Breast epithelium (tissue), 4 donors: Measurements from ENCODE around the gene ETS2. TPM values are rescaled to one million over a fixed set of nuclear protein-coding genes. Genes with fewer than 3 reads are reported as not detected.

Experiments
- DNase-seq, 2 donors: peaks; one replicate each; pipeline ENCODE4 v3.0.0-alpha.2; 2019; ENCODE audit warnings: low spot score in 2 of 2
- H3K27ac ChIP-seq, 2 donors: fragments of 200-600 bp; sonication (generic) in 1 of 2; one replicate each; pipeline ENCODE4 v1.5.1; 2016 to 2019; ENCODE audit warnings: mild to moderate bottlenecking in 1 of 2
- H3K27me3 ChIP-seq, 2 donors: fragments of 200-600 bp; sonication (generic) in 1 of 2; one replicate each; pipeline versions ENCODE4 v1.5.1 to v1.6.0; 2017 to 2019; ENCODE audit warnings: control low read depth in 1 of 2, mild to moderate bottlenecking in 1 of 2
- H3K36me3 ChIP-seq: fragments of 200-600 bp; one replicate; pipeline ENCODE4 v1.5.1; 2019
- H3K4me1 ChIP-seq, 2 donors: fragments of 200-600 bp; sonication (generic); one replicate each; pipeline ENCODE4 v1.5.1; 2016 to 2019; ENCODE audit warnings: control low read depth in 1 of 2
- H3K4me3 ChIP-seq, 3 donors: fragments of 200-600 bp; sonication (generic); 1 replicate in 2 of 3; 2 replicates in 1 of 3; pipeline ENCODE4 v1.5.1; 2016 to 2019; ENCODE audit warnings: mild to moderate bottlenecking in 3 of 3, moderate library complexity in 2 of 3
- H3K9me3 ChIP-seq, 2 donors: fragments of 200-600 bp; sonication (generic) in 1 of 2; one replicate each; pipeline ENCODE4 v1.5.1; 2016 to 2019; ENCODE audit warnings: control low read depth in 1 of 2
- CTCF ChIP-seq, 3 donors: fragments of 450-650 bp; IDR thresholded peaks; one replicate each; pipeline ENCODE4 v1.5.1; 2016 to 2017; ENCODE audit warnings: antibody characterized with exemption in 3 of 3, mild to moderate bottlenecking in 3 of 3, moderate library complexity in 3 of 3
- POLR2A ChIP-seq: fragments of 450-650 bp; IDR thresholded peaks from one replicate; pipeline ENCODE4 v1.6.1; 2016; ENCODE audit warnings: antibody characterized with exemption, mild to moderate bottlenecking, moderate library complexity
- POLR2AphosphoS5 ChIP-seq, 3 donors: sonication (generic); formaldehyde crosslinking; IDR thresholded peaks; one replicate each; pipeline ENCODE4 v1.6.1; 2017; ENCODE audit warnings: antibody characterized with exemption in 3 of 3
- intact Hi-C: fragments of 100-400 bp; cut with DNase I; formaldehyde crosslinking; loops from one replicate; pipeline ENCODE4 v1.15.1; 2023; ENCODE audit warnings: low total_unique reads
- total RNA-seq, 3 donors: library from RNA; depleted of rRNA; stranded (reverse); fragments of >200 nt; gene quantifications; one replicate each; pipeline ENCODE4 v1.1.0, GENCODE V29; 2016

ETS2 gene
- total RNA-seq, 3 donors from 2014 or later, result 48.0 to 60.0 (median 57.5) TPM

- H3K27ac ChIP-seq, result no peak overlapping the region
- TF ChIP-seq CTCF (IDR thresholded peaks at IDR 0.05) (no peak), POLR2A (no peak), POLR2AphosphoS5 (IDR thresholded peaks at IDR 0.05) (no peak)
- intact Hi-C loops, result no loop called here
- no peaks in the 10 kb centered on the region for H3K27me3 ChIP-seq
- no peak overlapping the region for H3K4me3 ChIP-seq
- H3K9me3 ChIP-seq, result no peaks in the 10 kb centered on the region
- no peaks in the 10 kb centered on the region for H3K4me1 ChIP-seq
- DNase-seq, result no peak
- H3K36me3 ChIP-seq, result no peaks in the 10 kb centered on the region
These were observed 55.3 kb downstream of the ETS2 start for GRCh38 chr21:38861056-38861455.

GRCh38 chr21:38861989-38862683 lies 56.4 kb downstream of the ETS2 start:
- no peak overlapping the region for H3K27ac ChIP-seq
- TF ChIP-seq CTCF (IDR thresholded peaks at IDR 0.05) (no peak), POLR2AphosphoS5 (IDR thresholded peaks at IDR 0.05) (no peak), POLR2A (no peak)
- H3K27me3 ChIP-seq, result no peaks in the 10 kb centered on the region
- no peak overlapping the region for H3K4me3 ChIP-seq
- H3K36me3 ChIP-seq, result no peaks in the 10 kb centered on the region
- intact Hi-C loops, result no loop called here
- no peaks in the 10 kb centered on the region for H3K9me3 ChIP-seq
- H3K4me1 ChIP-seq, result no peaks in the 10 kb centered on the region
- DNase-seq, result no peak

- no peak for DNase-seq
- Histone ChIP-seq H3K4me1 (no peaks in the 10 kb centered on the region), H3K27ac (no peak overlapping the region), H3K36me3 (no peaks in the 10 kb centered on the region), H3K27me3 (no peaks in the 10 kb centered on the region), H3K4me3 (no peak overlapping the region), H3K9me3 (no peaks in the 10 kb centered on the region)
- intact Hi-C loops, result no loop called here
- TF ChIP-seq POLR2AphosphoS5 (IDR thresholded peaks at IDR 0.05) (no peak), CTCF (IDR thresholded peaks at IDR 0.05) (no peak), POLR2A (no peak)
These were observed 57.6 kb downstream of the ETS2 start for GRCh38 chr21:38863291-38863690.

- intact Hi-C loops, result no loop called here
- H3K27ac ChIP-seq, result no peak overlapping the region
- TF ChIP-seq POLR2AphosphoS5 (IDR thresholded peaks at IDR 0.05) (no peak), CTCF (IDR thresholded peaks at IDR 0.05) (no peak)
- no peak for DNase-seq
- H3K36me3 ChIP-seq, result no peaks in the 10 kb centered on the region
- H3K4me1 ChIP-seq, result no peaks in the 10 kb centered on the region
- no peaks in the 10 kb centered on the region for H3K27me3 ChIP-seq
- H3K4me3 ChIP-seq, result no peak overlapping the region
- no peaks in the 10 kb centered on the region for H3K9me3 ChIP-seq
These were observed 58.2 kb downstream of the ETS2 start for GRCh38 chr21:38863843-38864363.

- H3K4me3 ChIP-seq, result no peak overlapping the region
- intact Hi-C loops, result no loop called here
- no peaks in the 10 kb centered on the region for H3K9me3 ChIP-seq
- TF ChIP-seq POLR2A, result no peak
- no peaks in the 10 kb centered on the region for H3K27me3 ChIP-seq
- no peak for DNase-seq
- H3K4me1 ChIP-seq, result no peaks in the 10 kb centered on the region
- no peaks in the 10 kb centered on the region for H3K36me3 ChIP-seq
- H3K27ac ChIP-seq, result no peak overlapping the region
These were observed 59.2 kb downstream of the ETS2 start for GRCh38 chr21:38864964-38865363.
